Gastrocnemius medialis (tissue), 4 donors: Measurements from ENCODE around the gene TMPRSS2.

ENCODE experiments used
- POLR2A ChIP-seq, 2 donors: fragments of 450-650 bp; IDR thresholded peaks; one replicate each; pipeline ENCODE4 v1.6.1; 2017; ENCODE audit warnings: antibody characterized with exemption in 2 of 2, mild to moderate bottlenecking in 2 of 2, moderate library complexity in 2 of 2
- TF ChIP-seq, protein P1 (sequence below), 5 experiments: fragments of 450-650 bp in 3 of 5; fragments of 200-600 bp in 2 of 5; sonication (generic) in 2 of 5; IDR thresholded peaks in 4 of 5; conservative IDR thresholded peaks in 1 of 5; 1 replicate in 4 of 5; 2 replicates in 1 of 5; pipeline ENCODE4 v1.5.1; 2016 to 2019; ENCODE audit warnings: antibody characterized with exemption in 5 of 5, mild to moderate bottlenecking in 3 of 5, moderate library complexity in 3 of 5

DNA sequence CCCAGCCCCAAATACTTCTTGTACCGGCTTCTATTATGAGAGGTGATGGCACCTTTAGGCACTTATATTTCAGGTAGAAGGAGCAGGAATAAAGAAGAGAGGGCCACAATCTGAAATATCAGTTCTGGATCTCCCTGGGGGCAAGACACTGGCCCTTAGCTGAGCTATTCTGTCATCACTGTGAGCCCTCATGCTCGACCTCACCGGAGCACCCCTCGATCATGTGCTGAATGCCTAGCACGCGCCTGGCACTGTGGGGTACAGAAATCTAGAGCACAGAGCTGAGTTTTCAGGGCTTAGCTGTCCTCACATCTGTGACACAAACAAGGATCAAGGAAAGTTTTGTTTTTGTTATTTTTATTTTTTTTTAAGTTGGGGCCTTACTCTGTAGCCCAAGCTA, 89.6 kb downstream of the TMPRSS2 start:
- TF ChIP-seq POLR2A (IDR thresholded peaks at IDR 0.05), result no peak
- TF ChIP-seq, protein P1, sequence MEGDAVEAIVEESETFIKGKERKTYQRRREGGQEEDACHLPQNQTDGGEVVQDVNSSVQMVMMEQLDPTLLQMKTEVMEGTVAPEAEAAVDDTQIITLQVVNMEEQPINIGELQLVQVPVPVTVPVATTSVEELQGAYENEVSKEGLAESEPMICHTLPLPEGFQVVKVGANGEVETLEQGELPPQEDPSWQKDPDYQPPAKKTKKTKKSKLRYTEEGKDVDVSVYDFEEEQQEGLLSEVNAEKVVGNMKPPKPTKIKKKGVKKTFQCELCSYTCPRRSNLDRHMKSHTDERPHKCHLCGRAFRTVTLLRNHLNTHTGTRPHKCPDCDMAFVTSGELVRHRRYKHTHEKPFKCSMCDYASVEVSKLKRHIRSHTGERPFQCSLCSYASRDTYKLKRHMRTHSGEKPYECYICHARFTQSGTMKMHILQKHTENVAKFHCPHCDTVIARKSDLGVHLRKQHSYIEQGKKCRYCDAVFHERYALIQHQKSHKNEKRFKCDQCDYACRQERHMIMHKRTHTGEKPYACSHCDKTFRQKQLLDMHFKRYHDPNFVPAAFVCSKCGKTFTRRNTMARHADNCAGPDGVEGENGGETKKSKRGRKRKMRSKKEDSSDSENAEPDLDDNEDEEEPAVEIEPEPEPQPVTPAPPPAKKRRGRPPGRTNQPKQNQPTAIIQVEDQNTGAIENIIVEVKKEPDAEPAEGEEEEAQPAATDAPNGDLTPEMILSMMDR (IDR thresholded peaks at IDR 0.05 in 4 of 5, conservative IDR thresholded peaks at IDR 0.05 in 1 of 5), result no peak
